GM18951 (cell line): Measurements from ENCODE around the gene C4orf33.
"Not testable (repeated sequence)": the region's sequence is repeated elsewhere in the genome, so short reads cannot be mapped to it uniquely, and the experiment has no call there.

Experiments used
- POLR2A ChIP-seq: IDR thresholded peaks from 4 replicates; pipeline ENCODE4 v1.6.1; 2011; ENCODE audit warnings: mild to moderate bottlenecking; ENCODE audit not compliant: insufficient read length, insufficient read depth; ENCODE audit errors: extremely low read depth
- in situ Hi-C: fragments of 300-500 bp; cut with MboI; formaldehyde crosslinking; loops from one replicate; pipeline ENCODE4 v1.12.0; 2022; ENCODE audit warnings: low sequenced_read_pairs, mixed read lengths, inconsistent platforms; ENCODE audit not compliant: unreplicated experiment

Gene C4orf33

GRCh38 chr4:129095811-129096454 lies at the start of gene C4orf33:
TSS of gene C4orf33 (plus strand) at chr4:129096152. CDS start at chr4:129102611, 6,459 bp downstream.
- TF ChIP-seq POLR2A = peak; percentile 72
- in situ Hi-C loops = no loop called here

- in situ Hi-C loops = no loop called here
- no peak for TF ChIP-seq POLR2A
These were observed 36.9 kb upstream of the C4orf33 start for GRCh38 chr4:129059028-129059427.

GRCh38 chr4:129062580-129062979 lies 33.4 kb upstream of the C4orf33 start:
- no peak for TF ChIP-seq POLR2A
- in situ Hi-C loops = no loop called here

GRCh38 chr4:129063640-129064039 lies 32.3 kb upstream of the C4orf33 start:
- in situ Hi-C loops = no loop called here

GRCh38 chr4:129064717-129065116 lies 31.2 kb upstream of the C4orf33 start:
- in situ Hi-C loops = no loop called here
- no peak for TF ChIP-seq POLR2A

More at GRCh38 chr4:129063640-129064039, 32.3 kb upstream of the C4orf33 start:
- no peak for TF ChIP-seq POLR2A

- in situ Hi-C loops = not testable (repeated sequence)
These were observed 26.4 kb upstream of the C4orf33 start for GRCh38 chr4:129069537-129069936.

- in situ Hi-C loops = no loop called here
- no peak for TF ChIP-seq POLR2A
These were observed 18.6 kb upstream of the C4orf33 start for GRCh38 chr4:129077326-129077725.

GRCh38 chr4:129080129-129080528 lies 15.8 kb upstream of the C4orf33 start:
- in situ Hi-C loops = no loop called here
- no peak for TF ChIP-seq POLR2A

- in situ Hi-C loops = no loop called here
- TF ChIP-seq POLR2A = no peak
These were observed 13.7 kb upstream of the C4orf33 start for GRCh38 chr4:129082302-129082701.

GRCh38 chr4:129085472-129085871 lies 10.5 kb upstream of the C4orf33 start:
- TF ChIP-seq POLR2A = no peak
- in situ Hi-C loops = no loop called here

GRCh38 chr4:129087516-129087915 lies 8.4 kb upstream of the C4orf33 start:
- in situ Hi-C loops = no loop called here
- no peak for TF ChIP-seq POLR2A

GRCh38 chr4:129092631-129093190 lies 3.2 kb upstream of the C4orf33 start:
- in situ Hi-C loops = no loop called here
- no peak for TF ChIP-seq POLR2A

- TF ChIP-seq POLR2A = peak; percentile 96
- in situ Hi-C loops = no loop called here
These were observed 2.6 kb upstream of the C4orf33 start, which contains the start of gene SCLT1 for GRCh38 chr4:129093191-129093920. TSS of gene SCLT1 (minus strand) at chr4:129093539. CDS start at chr4:129093103, 436 bp downstream.

GRCh38 chr4:129094347-129094746 lies 1.6 kb upstream of the C4orf33 start:
- TF ChIP-seq POLR2A = no peak
- in situ Hi-C loops = no loop called here
